Peyer's patch (tissue), 4 donors: ENCODE results near the gene AP1S1. TPM values are rescaled to one million over a fixed set of nuclear protein-coding genes. Genes with fewer than 3 reads are reported as not detected.

Experiments used
- DNase-seq, 3 donors: peaks; one replicate each; pipeline ENCODE4 v3.0.0-alpha.2; 2017 to 2019
- H3K27ac ChIP-seq, 4 donors: fragments of 200-600 bp; sonication (generic); one replicate each; pipeline ENCODE4 v1.5.1; 2016 to 2019
- H3K27me3 ChIP-seq, 2 donors: fragments of 200-600 bp; sonication (generic); one replicate each; pipeline ENCODE4 v1.5.1; 2019
- H3K36me3 ChIP-seq, 3 donors: fragments of 200-600 bp; sonication (generic); one replicate each; pipeline ENCODE4 v1.5.1; 2016 to 2019
- H3K4me1 ChIP-seq, 4 donors: fragments of 200-600 bp; sonication (generic); one replicate each; pipeline ENCODE4 v1.5.1; 2016 to 2019
- H3K4me3 ChIP-seq, 4 donors: fragments of 200-600 bp; sonication (generic); 1 replicate in 3 of 4; 2 replicates in 1 of 4; pipeline ENCODE4 v1.5.1; 2016 to 2019; ENCODE audit warnings: mild to moderate bottlenecking in 1 of 4
- H3K9me3 ChIP-seq, 4 donors: fragments of 200-600 bp; sonication (generic); one replicate each; pipeline ENCODE4 v1.5.1; 2016 to 2019; ENCODE audit warnings: mild to moderate bottlenecking in 1 of 4
- CTCF ChIP-seq, 6 experiments: fragments of 450-650 bp in 4 of 6; fragments of 200-600 bp in 2 of 6; sonication (generic) in 1 of 6; IDR thresholded peaks; one replicate each; pipeline ENCODE4 v1.5.1; 2017 to 2019; ENCODE audit warnings: antibody characterized with exemption in 6 of 6, mild to moderate bottlenecking in 3 of 6, moderate library complexity in 1 of 6
- POLR2A ChIP-seq, 2 donors: fragments of 450-650 bp; IDR thresholded peaks; one replicate each; pipeline ENCODE4 v1.5.1; 2017; ENCODE audit warnings: antibody characterized with exemption in 2 of 2, mild to moderate bottlenecking in 2 of 2, moderate library complexity in 2 of 2
- total RNA-seq, 4 donors: library from RNA; depleted of rRNA; stranded (reverse); fragments of >200 nt; gene quantifications; one replicate each; pipeline ENCODE4 v1.1.0, GENCODE V29; 2016

Gene AP1S1
- total RNA-seq, 4 donors from 2014 or later, result 53.6 to 136 (median 95.7) TPM

DNA sequence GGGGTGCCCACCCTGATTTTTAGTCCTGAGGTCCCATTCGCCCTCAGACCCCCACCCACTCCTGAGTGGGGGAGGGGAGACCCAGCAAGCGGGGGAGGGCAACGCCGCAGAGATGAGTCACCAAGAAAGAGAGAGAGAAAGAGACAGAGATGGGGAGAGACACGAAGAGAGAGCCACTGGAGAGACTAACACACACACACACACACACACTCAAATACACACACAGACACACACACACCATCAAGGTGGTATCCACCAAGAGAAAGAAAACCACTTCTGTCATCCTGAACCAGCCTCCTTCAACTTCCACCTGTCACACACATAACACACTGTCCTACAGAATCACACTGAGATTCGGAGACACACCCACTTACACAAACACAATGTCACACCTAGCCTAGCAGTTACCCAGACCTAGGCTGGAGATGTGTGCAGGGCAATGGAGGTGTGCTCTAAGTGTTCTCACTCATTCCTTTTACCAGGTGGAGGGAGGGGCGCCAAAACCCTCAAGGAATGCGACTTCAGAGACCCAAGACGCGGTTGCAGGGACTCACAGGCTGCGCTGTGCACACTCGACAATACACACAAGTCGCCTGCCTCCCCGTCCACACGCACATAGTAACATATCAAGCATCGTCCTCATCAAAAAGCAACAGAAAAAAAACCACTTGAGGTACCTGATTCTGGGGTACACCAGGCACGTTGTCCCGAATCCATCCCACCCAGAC is 15.0 kb downstream of the AP1S1 start:
- H3K9me3 ChIP-seq, result peaks cover 0 to 8% (median 0%) of the 10 kb centered on the region in 4 donors
- peaks cover 2 to 67% (median 41%) of the 10 kb centered on the region in 4 donors for H3K4me1 ChIP-seq
- H3K36me3 ChIP-seq, result no peaks in the 10 kb centered on the region
- H3K4me3 ChIP-seq, result no peak overlapping the region
- TF ChIP-seq CTCF (IDR thresholded peaks at IDR 0.05), result no peak
- no peak for TF ChIP-seq POLR2A (IDR thresholded peaks at IDR 0.05)
- H3K27ac ChIP-seq, result no peak overlapping the region
- H3K27me3 ChIP-seq, result peaks cover 0 to 68% of the 10 kb centered on the region in 2 donors
- DNase-seq, result no peak

GRCh38 chr7:101169838-101170551 is 15.7 kb downstream of the AP1S1 start:
- TF ChIP-seq POLR2A (IDR thresholded peaks at IDR 0.05), result no peak
- peak; percentile 65 to 89 (median 78) for TF ChIP-seq CTCF (IDR thresholded peaks at IDR 0.05)
- H3K27me3 ChIP-seq, result peaks cover 0 to 64% of the 10 kb centered on the region in 2 donors
- no peaks in the 10 kb centered on the region for H3K36me3 ChIP-seq
- no peak overlapping the region for H3K27ac ChIP-seq
- H3K4me1 ChIP-seq, result peaks cover 0 to 60% (median 38%) of the 10 kb centered on the region in 4 donors
- peak; percentile 57 to 88 (median 86) for DNase-seq
- H3K4me3 ChIP-seq, result no peak overlapping the region
- peaks cover 0 to 8% (median 0%) of the 10 kb centered on the region in 4 donors for H3K9me3 ChIP-seq

- DNase-seq, result no peak
- Histone ChIP-seq H3K4me3 (no peak overlapping the region), H3K36me3 (no peaks in the 10 kb centered on the region), H3K27me3 (peaks cover 0 to 62% of the 10 kb centered on the region in 2 donors), H3K27ac (no peak overlapping the region), H3K9me3 (peaks cover 0 to 5% (median 0%) of the 10 kb centered on the region in 4 donors), H3K4me1 (peaks cover 0 to 52% (median 33%) of the 10 kb centered on the region in 4 donors)
- TF ChIP-seq POLR2A (IDR thresholded peaks at IDR 0.05), result no peak
- TF ChIP-seq CTCF (IDR thresholded peaks at IDR 0.05), result no peak
Observed at GRCh38 chr7:101170617-101171441, 16.6 kb downstream of the AP1S1 start.

- peaks cover 0 to 45% (median 30%) of the 10 kb centered on the region in 4 donors for H3K4me1 ChIP-seq
- H3K36me3 ChIP-seq, result no peaks in the 10 kb centered on the region
- H3K4me3 ChIP-seq, result no peak overlapping the region
- H3K9me3 ChIP-seq, result peaks cover 0 to 5% (median 0%) of the 10 kb centered on the region in 4 donors
- TF ChIP-seq CTCF (IDR thresholded peaks at IDR 0.05), result no peak
- TF ChIP-seq POLR2A (IDR thresholded peaks at IDR 0.05), result no peak
- DNase-seq, result no peak
- H3K27ac ChIP-seq, result no peak overlapping the region
- peaks cover 0 to 56% of the 10 kb centered on the region in 2 donors for H3K27me3 ChIP-seq
Observed at GRCh38 chr7:101171442-101171837, 17.2 kb downstream of the AP1S1 start.
